GM21786 (cell line): ENCODE results near the gene DLK1.

Experiments used
- ATAC-seq: cut with Tn5 transposase; IDR thresholded peaks from one replicate; pipeline ENCODE4 v1.9.1; 2021; ENCODE audit not compliant: unreplicated experiment

Gene DLK1

DNA sequence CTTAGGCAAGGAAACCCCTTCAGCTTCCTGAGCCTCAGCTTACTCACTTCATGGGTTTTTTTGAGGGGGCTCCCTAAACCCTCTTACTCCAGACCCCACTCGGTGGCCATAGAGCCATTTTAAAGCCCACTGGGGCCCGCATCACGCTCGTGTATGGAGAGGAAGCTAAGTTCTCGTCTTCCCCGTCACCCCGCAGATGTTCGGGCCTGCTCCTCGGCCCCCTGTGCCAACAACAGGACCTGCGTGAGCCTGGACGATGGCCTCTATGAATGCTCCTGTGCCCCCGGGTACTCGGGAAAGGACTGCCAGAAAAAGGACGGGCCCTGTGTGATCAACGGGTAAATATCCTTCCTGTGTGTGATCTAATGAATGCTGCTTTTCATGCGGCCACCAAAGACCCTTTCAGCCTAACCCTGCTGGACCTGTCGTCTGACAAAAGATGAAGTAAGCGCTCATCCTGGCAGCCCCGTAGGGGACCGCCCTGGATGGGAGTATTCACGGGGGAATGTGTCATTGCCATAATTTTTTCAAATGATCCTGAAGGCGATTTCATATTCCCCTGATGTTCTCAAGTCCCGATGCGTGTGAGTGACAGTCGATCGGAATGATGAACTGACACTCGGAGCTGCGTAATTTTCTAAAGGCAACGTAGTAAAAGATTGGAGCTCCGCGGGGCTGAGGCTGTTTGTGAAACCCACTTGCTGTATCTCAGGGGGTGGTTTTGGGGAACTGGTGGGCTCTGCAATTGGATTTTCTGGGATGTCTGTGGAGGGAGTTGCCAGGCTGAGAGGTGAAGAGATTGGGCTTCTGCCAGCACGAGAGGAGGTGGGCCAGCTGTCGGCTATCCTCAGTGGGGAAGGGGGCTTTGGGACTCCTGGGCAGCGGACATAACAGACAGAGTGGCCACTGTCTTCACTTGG is 5.4 kb downstream of the DLK1 start:
- ATAC-seq, result no peak

DNA sequence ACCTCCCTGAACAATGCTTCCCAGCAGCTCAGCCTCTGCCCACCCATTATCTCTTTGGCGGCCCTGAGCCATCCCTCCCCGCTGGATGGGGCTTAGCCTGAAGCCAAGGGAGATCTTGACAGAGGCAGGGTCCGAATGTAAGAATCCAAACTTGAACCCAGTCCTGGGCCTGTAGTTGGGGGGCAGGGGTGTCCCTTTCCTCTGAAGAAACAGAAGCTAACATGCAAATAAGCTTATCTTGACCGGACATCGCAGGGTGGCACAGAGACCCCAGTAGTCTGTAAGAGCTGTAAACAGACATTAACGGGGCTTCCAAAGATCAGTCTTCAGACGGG is 6.0 kb downstream of the DLK1 start:
- no peak for ATAC-seq

DNA sequence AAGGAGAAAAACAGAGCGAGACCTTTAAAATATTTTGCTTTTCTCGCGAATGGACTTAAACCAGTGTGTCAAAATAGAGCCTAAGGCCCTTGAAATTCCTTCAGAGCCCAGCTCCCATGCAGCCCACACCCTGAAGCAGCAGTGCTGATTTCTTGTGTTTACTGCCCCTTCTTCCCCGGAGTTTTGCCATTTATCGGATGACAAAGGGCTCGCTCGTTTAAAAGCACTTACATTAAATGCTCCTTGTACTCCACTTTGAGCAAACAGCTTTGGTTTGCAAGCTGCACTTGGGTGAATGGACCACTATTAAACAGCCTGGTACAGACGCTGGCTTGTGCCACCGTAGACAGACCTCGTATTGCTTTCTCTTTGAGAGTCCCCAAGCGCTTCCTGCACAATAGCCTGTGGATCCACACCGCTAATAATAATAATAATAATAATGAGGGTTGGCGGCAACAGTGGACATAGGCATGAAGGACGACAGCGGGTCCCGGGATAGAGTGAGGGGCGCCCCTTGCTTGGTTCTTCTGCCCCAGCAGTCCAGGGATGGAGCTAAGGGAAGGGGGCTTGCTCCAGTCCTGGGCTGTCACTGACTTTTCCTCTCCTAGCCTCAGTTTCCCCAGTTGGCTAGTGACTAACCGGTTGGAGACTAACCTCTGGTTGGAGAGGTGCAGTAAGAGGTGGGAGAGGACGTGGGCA is 6.6 kb downstream of the DLK1 start:
- no peak for ATAC-seq

DNA sequence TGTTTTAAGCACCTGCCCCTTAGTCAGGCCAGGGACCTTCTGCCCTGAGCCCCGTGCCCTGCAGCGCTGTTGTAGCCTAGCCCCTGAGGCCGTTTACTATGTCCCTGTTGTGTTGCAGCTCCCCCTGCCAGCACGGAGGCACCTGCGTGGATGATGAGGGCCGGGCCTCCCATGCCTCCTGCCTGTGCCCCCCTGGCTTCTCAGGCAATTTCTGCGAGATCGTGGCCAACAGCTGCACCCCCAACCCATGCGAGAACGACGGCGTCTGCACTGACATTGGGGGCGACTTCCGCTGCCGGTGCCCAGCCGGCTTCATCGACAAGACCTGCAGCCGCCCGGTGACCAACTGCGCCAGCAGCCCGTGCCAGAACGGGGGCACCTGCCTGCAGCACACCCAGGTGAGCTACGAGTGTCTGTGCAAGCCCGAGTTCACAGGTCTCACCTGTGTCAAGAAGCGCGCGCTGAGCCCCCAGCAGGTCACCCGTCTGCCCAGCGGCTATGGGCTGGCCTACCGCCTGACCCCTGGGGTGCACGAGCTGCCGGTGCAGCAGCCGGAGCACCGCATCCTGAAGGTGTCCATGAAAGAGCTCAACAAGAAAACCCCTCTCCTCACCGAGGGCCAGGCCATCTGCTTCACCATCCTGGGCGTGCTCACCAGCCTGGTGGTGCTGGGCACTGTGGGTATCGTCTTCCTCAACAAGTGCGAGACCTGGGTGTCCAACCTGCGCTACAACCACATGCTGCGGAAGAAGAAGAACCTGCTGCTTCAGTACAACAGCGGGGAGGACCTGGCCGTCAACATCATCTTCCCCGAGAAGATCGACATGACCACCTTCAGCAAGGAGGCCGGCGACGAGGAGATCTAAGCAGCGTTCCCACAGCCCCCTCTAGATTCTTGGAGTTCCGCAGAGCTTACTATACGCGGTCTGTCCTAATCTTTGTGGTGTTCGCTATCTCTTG is 7.6 kb downstream of the DLK1 start:
- ATAC-seq, result no peak

DNA sequence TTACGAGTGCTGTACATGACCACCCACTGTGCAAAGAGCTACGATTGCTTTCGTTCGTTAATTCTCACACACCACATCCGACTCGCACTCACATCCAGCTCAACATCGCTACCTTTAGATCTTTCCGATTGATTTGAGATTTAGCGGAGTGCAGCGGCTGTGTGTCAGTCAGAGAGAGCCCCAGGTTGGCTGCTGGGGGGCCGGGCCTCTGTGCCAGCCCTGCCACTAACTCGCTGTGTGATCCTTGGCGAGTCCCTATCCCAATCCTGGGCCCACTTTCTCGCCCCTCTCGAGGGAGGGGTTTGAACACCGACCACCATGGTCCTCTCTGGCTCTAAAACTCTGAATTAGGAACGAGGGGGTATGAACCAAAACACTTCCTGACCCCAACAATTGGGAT is 8.6 kb downstream of the DLK1 start:
- no peak for ATAC-seq

DNA sequence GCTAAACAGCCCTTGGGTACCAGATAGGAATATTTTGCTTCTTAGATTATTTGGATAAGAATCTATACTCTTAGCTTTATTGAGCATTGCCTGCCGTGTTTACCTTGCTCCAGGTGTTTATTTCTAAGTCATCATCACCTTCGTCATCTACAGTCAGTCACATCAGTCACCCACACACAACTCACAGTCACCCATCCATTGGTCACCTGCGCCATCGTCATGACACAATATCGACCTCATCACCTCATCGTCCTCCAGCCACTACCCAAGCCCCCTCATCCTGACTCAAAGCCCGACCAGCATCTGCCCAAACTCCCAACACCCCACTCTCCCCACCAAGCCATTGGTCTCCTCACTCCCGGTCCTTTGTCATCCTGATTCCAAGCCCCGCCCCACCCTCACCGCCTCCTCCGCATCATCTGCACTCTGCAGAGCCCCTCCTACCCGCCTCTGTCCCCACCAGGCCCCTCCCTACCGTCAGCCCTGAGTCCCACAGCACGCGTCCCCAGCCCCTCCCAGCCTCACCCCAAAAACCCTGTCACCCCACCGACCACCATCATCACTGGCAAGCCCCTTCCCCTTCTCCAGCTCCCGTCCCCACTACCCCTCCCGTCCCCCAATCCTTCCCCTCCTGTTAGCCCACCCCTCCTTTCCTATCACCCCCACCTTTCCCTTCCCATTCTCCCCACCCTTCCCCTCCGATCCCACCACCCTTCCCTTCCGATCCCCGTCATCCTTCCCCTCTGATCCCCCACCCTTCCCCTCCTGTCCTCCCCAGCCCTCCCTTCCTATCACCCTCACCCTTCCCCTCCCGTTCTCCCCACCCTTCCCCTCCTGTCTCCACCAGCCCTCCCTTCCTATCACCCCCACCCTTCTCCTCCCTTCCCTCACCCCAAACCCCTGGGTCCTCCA is 9.8 kb downstream of the DLK1 start:
- no peak for ATAC-seq

DNA sequence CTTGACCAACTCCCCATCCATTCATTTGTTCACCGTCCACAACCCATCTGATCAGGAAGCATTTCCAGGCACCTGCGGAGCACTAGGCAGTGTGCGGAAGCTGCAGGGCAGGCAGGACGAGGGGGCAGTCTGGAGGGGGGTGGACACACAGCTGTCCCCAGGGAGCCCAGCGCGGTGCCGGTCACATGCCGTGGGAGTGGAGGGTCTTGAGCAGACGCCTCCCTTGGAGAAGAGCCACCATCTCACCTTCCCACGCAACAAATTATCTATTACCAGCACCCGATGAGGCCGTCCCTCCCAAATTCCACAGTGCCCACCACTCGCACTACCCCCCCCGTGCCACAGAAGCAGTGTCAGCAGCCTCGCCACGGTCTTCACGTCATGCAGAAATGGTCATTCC is 10.8 kb downstream of the DLK1 start:
- ATAC-seq, result no peak

DNA sequence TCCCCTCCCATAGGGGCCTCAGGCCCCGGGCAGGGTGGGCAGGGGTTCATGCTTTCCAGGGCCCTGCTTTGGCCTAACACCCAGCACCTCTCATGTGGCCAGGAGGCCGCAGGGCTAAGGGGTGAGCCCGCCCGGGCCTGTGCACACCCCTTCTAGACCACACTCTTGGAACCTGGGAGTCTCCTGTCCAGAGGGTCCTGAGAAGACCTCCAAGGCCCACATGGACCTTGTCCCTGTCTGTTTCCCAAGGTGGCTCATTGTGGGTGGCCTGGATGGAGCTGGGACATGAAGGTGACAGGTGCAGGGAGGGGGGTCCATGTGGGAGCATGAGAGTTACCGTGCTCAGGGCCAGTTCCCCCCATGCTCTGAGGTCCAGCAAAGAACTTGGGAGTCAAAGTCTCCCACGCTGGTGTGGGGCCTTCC is 11.6 kb downstream of the DLK1 start:
- ATAC-seq, result no peak

DNA sequence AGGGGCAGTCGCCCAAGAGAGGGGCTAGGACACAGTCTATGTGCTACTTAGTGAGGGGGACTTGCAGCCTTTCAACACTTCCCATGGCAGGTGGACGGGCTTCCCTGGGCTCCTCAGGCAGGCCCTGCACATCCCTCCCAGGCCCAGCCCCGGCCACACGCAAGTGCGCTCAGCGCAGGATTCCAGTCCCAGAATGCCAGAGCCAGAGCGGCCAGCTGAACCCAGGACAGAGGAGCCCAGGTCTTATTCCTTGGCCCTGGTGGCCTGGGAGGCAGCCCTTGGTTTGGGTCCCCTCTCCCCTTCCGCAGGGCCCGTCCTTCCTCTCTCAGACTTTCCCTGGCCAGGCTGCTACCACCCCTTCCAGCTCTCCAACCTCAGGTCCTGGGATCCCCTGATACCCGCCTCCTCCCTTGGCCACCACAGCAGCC is 12.0 kb downstream of the DLK1 start:
- no peak for ATAC-seq

DNA sequence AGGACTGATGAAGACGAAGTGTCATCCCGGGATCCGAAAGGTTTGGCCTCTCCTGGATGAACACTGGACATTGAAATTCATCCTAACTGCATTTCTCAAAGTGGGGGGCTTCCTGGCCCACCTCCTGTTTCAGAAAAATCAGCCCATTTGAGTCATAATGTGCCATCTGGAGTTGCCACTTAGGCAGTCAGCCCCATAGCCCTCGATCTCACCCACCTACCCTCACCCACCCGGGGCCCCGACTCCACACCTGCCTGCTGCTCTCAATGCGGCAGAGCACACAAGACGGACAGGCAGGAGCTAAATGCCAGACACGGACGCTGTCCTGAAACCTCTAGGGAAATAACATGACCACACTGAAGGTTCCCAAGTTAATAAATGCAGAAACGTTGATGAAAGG is 12.6 kb downstream of the DLK1 start:
- ATAC-seq, result no peak

DNA sequence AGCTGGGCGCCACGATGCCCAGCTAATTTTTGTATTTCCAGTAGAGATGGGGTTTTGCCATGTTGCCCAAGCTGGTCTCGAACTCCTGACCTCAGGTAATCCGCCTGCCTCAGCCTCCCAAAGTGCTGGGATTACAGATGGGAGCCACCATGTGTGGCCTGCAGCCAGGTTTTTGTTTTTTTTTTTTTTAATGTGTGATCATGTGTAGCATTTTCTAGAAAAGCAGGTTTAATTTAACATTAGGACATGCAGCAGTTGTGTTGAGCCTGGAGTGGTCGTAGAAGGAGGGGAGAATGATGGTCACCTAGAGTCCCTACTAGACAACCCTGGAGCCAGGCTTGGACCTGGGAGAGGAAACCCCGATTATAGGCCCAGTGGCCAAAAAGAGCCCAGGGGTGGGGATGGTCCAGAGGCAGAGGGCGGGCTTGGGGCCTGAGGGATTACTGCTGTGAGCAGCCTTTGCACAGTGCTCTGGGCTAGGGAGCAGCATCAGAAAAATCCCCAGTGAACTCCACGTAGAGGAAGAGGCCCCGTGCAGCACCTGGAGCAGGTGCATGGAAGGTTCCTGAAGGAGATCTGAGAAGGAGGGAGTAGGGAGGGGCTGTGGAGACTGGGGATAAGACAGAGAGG is 13.6 kb downstream of the DLK1 start:
- ATAC-seq, result no peak

DNA sequence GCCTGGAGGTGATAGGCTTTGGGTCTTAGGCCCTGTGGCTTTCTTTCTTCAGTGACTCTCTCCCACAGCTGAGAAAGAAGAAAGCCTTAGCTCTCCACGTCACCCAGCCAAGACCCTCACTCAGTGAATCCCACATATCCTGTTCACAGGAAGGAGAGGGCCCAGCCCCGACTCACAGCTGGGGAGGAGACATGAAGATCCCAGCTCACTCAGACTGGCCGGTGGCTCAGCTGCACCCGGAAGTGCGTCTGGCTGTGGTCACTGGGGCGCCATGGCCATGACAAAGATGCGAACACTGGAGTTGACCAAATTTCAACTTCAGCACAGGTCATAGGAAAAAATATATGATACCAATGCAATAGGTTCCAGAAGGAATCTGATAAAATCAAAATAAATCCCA is 14.2 kb downstream of the DLK1 start:
- ATAC-seq, result no peak

DNA sequence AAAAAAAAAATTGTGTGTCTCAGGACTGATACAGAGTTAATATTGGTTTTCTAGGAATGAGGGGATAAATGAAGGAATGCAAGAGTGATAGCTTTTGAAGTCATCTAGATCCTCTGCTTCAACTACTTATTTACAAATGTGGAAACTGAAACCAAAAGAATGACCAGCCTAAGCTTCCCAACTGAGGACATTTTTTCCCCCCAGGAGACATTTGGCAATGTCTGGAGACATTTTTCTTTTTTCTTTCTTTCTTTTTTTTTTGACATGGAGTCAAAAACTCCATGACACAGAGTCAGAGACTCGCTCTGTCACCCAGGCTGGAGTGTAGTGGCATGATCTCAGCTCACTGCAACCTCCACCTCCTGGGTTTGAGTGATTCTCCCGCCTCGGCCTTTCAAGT is 15.3 kb downstream of the DLK1 start:
- no peak for ATAC-seq

DNA sequence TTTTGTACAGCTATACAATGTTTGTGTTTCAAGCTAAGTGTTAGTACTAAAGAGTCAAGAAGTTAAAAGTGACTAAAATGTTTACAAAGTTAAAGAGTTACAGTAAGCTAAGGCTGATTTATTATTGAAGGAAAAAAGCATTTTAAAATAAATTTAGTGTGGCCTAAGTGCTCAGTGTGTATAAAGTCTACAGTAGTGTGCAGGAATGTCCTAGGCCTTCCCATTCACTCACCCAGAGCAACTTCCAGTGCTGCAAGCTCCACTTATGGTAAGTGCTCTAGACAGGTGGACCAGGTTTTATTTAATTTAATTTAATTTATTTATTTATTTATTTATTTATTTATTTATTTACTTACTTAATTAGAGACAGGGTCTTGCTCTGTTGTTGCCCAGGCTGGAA is 19.6 kb downstream of the DLK1 start:
- ATAC-seq, result no peak

DNA sequence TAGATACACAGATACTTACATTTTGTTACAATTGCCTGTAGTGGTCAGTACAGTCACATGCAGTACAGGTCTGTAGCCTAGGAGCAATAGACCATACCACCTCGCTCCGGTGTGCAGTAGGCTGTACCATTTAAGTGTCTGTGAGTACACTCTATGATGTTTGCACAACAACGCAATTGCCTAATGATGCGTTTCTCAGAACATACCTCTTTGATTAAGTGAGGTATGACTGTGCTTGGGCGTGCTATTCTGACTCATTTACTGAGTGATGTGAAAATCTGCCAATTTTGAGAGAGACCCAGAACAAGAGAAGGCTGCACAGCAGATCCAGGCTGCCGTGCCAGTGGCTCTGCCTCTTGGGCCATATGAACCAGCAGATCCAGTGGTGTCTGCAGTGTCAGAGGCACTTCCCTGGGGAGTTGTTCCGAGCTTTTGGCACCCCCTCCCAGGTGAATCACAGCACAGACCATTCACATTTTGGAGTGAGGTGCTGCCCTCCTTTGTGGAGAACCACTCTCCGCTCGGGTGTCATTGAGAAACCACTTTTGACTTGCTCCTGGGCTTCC is 20.4 kb downstream of the DLK1 start:
- no peak for ATAC-seq

DNA sequence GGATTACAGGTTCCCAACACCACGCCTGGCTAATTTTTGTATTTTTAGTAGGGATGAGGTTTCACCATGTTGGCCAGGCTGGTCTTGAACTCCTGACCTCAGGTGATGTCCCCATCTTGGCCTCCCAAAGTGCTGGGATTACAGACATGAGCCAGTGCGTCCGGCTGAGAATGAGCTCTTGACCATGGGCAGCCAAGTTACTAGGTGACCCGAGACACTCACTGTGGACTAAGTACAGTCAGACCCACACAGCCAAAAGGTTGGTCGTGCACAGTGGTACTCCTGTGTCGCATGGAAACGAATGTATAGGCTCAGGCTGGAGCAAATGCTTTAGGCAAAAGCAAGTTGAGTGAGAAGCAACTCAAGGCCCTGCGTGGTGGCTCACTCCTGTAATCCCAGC is 21.0 kb downstream of the DLK1 start:
- no peak for ATAC-seq

DNA sequence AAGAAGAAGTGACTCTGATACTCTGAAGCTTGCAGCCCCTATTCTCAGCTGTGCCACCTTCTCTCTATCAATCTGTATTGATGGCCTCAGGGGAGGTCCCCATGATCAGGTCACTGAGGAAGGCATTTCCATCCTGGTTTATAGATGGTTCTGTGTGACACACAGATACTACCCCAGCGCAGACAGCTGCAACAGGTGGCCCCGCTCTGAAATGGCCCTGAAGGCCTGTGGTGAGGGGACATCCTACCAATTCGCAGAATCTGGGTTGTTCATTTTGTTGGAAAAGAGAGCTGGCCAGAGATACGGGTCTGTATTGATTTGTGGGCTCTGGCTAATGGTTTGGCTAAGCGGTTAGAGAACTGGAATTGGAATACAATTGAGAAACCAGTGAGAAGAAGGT is 21.7 kb downstream of the DLK1 start:
- ATAC-seq, result no peak

DNA sequence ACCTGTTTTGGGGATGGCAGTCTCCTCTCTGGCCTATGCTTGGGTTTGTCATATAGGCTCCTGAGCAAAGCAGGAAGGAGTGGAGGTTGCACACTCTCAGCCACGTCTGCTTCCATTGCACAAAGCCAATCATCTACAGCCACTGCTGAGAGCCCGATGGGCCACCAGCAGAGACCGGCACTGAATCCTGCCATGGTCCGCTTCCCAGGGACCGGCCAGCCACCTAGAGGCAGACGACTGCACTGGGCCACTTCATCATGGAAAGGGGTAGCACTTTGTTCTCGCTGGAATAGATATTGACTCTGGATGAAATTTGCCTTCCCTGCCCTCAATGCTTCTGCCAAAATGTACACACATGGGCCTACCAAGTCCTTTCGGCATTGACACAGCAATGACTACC is 22.3 kb downstream of the DLK1 start:
- no peak for ATAC-seq

DNA sequence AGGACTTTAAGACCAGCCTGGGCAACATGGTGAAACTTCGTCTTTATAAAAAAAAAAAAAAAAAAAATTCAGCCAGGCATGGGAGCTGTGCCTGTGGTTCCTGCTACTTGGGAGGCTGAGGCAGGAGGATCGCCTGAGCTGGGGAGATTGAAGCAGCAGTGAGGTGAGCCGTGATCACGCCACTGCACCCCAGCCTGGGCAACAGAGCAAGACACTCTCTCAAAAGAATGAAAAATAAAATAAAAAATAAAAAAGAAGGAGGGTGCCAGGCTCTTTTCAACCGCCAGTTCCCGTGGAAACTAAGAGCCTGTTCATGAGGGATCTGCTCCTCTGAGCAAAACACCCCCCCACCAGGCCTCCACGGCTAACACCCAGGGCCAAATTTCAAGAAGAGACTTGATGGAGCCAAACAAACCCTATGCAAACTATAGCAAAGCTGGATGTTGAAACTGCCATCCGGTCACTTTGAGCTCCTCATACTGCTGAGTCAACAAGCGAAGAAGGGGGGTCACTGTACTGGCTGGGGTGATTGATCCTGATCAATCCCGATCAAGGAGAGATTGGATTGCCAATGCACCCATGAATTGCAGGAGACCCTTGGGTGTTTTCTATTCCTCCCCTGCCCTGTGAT is 23.4 kb downstream of the DLK1 start:
- ATAC-seq, result no peak
